Stimulated activated CD8-positive, alpha-beta memory T cell treated with anti-CD3 and anti-CD28 coated beads, Interleukin-12 subunit alpha, Interleukin-12 subunit beta, amount 100 ng/mL, for 1 hour (primary cell): Measurements from ENCODE around the gene FAM241B.

ENCODE experiments used
- DNase-seq: peaks from one replicate; pipeline ENCODE4 v3.0.0-alpha.2; 2020; ENCODE audit warnings: low read depth

The FAM241B gene

GRCh38 chr10:69649786-69650550 lies 19.9 kb downstream of the FAM241B start:
- no peak for DNase-seq

- DNase-seq = no peak
Observed at GRCh38 chr10:69650589-69651261, 20.7 kb downstream of the FAM241B start.

GRCh38 chr10:69651362-69651761 lies 21.3 kb downstream of the FAM241B start:
- no peak for DNase-seq

- DNase-seq = no peak
Observed at GRCh38 chr10:69652111-69652856, 22.2 kb downstream of the FAM241B start.

GRCh38 chr10:69652857-69653199 lies 22.8 kb downstream of the FAM241B start:
- no peak for DNase-seq

GRCh38 chr10:69653561-69653960 lies 23.5 kb downstream of the FAM241B start:
- DNase-seq = no peak

- no peak for DNase-seq
Observed at GRCh38 chr10:69655124-69655867, 25.2 kb downstream of the FAM241B start.

DNA sequence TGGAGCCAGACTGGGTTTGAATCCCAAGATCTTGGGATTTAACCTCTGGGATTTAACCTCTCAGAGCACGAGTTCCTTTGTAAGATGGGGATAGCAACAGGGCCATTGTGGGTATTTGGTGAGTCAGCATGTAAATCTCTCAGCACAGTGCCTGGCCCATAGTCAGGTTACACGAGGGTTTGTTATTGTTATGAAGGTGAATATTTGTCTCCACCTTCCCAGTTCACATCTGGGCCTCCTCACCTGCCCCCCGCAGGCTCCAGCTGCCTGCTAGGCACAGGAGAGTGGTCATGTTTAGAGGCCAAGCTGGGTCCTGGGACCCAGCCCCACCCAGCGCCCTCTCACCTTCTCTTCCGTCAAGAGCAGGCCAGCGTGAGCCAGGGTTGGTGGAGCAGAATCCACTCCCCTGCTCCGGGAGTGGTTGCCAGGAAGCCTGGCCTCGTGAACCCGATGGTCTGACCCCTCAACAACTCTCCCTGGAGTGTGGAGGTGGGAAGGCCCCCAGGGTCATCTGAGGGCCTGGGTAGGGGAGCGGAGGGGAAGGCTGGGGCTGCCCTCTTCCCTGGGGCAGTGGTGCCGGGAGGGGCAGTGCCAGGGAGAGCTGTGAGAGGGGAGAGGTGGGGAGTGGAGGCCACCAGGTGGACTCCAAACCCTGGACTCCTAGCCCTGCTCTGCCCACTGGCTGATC lies 26.0 kb downstream of the FAM241B start:
- DNase-seq = no peak

DNA sequence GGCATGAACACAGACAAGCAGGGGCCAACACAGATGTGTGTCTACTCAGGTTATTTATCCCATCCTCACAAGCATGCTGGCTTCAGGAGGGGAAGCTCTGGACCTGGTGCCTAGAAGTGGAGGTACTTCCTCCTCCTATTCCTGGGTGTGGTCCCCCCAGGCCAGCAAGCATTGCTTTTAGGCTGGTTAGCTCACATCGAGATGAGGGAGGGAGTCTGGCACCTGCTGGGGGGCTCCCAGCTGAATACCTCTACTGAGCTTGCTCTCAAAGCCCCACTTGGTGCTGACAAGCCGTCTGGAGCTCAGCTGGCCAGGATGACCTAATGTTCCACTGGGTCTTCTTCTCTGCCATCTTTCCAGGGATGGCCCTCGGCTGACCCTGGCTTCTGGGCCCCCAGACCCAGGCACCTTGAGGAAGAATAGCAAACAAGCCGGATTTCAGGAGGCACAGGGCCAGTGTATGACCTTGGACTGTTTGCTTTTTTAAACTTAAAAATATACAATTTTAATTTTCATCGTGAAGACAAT lies 26.8 kb downstream of the FAM241B start:
- DNase-seq = no peak

- no peak for DNase-seq
Observed at GRCh38 chr10:69657430-69657829, 27.4 kb downstream of the FAM241B start.

- DNase-seq = no peak
Observed at GRCh38 chr10:69657866-69658265, 27.8 kb downstream of the FAM241B start.

DNA sequence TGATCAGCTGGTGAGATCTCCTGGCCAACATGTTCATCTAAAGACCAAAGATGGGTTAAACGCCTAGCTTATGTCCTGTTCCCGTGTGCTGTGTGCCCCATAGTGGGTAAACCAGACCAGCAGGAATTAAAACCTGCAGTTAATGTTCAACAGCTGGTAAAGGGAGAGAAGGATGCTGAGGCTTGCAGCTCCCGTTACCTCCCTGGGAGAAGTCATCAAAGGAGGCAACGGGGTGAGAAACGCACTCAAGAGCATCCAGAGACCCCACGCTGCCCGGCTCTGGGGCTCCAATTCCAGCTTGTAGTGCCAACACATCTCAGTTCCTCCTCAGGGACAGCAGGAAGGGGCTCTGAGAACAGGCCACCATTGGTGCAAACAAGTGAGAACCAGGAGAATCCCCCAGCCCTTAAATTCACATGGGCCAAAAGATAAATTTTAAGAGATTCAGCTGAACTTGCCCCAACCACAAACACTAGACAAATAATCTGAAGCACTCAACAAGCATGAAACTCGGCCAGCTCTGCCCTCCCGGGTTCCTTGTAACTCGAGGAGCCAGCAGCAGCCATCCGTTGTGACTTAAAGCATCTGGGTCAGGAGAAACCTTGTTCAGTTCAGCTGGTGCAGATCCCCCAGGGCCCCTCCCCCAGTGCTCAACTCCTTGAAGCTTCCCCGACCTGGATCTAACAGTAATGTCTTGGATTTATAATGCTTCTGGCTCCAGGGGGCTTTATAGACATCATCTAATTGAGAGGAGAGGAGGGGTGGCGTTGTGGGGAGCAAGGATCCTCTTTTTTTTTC lies 29.4 kb downstream of the FAM241B start:
- DNase-seq = no peak

- no peak for DNase-seq
Observed at GRCh38 chr10:69660296-69660695, 30.2 kb downstream of the FAM241B start.

DNA sequence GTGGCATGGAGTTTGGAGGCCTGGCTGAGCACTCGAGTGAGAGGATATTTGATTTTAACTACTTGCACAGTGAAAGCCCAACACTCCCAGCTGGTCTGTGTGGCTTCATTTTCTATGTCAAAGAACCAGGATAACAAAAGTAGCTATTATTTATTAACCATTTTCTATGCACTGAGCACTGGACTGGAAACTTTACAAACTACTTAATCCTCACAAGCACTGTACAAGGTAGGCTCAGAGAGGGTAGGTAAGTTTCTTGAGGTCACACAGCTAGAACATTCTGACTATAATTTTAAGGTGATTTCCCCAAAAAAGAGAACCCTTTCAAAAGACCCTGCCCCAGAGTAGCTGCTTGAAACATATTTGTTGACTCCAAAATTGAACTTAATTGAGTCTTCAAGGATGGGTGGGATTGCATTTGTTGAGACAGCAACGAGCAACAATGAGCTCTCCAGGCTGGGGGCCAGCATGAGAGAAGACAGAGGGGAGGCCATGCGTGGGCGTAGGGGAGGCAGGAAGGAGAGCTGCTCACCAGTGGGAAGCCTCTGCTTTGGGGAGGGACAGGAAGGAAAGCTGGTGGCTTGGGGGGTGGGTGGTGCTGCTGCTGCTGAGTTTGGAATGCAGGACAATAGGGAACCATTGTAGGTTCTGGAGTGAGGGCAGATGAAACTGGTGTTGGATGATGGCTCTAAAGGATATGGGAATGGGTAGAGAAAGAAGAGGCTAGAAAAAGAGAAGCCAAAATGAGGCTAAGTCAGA lies 31.5 kb downstream of the FAM241B start:
- DNase-seq = no peak

DNA sequence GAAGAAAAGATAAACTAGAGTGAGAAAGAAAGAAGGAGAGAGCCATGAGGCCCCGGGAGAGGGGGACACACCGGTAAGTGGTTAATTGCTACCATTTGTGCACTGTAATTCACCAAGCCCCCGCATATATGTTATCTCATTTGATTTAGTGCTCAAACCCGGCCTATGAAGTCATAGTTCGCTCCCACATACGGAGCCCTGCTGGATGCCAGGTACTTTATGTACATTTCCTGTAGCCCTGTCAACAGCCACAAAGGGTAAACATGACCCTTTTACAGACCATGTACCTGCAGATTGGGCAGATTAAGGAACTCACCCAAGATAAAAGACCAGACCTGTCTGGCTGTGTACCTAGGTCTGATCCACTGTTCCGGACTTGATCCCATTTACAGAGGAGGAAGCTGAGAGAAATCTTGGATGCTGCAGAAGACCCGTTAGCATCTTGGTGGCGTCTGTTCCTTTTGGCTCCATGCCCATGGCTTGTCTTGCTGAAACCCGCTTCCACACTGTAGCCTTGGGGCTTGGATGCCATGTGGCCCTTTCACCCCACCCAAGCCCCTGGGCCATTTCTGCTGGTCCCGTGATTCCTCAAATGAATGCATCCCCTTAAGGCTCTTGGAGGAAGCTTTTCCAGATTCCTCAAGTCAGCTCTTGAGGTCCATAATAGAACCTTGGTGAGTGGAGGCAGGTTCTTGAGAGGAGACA lies 32.3 kb downstream of the FAM241B start:
- DNase-seq = no peak

DNA sequence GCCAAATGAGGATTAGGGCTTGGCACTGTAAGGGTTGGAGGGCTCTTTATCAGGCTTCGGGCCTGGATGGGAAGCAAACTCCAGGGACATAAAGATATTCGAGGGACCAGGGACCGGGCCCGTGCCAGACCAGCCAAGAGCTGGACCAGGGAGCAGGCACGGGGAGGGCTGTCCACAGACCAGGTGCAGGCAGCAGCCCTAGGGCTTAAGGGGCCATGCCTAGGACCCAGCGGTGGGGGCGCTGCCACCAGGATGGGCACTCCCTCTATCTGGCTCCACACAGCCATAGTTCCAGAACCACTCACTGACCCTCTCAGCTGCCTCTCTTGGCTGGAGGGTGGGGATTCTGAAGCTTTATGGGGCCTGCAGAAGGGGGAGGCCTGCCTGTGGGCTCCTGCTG lies 32.9 kb downstream of the FAM241B start:
- no peak for DNase-seq

- DNase-seq = no peak
Observed at GRCh38 chr10:69663369-69663947, 33.4 kb downstream of the FAM241B start.

GRCh38 chr10:69665474-69666320 lies 35.6 kb downstream of the FAM241B start:
- DNase-seq = no peak
